HepG2 (cell line): ENCODE measurements around the gene IWS1. TPM values are rescaled to one million over a fixed set of nuclear protein-coding genes. Genes with fewer than 3 reads are reported as not detected.

Experiments
- AKNA ChIP-seq: sonication (generic); formaldehyde crosslinking; IDR thresholded peaks from 2 replicates; pipeline ENCODE4 v1.4.0; 2020; ENCODE audit warnings: missing genetic modification reagents, borderline replicate concordance
- ASH2L ChIP-seq: fragments of 300-600, 200-600 bp; sonication (generic); IDR thresholded peaks from 2 replicates; pipeline ENCODE4 v1.7.0; 2017; ENCODE audit warnings: low read depth, mild to moderate bottlenecking, moderate library complexity, mixed read lengths, low read length; ENCODE audit not compliant: insufficient read length
- CBX2 ChIP-seq, 2 experiments: fragments of 200-600 bp in 1 of 2; sonication (generic); formaldehyde crosslinking in 1 of 2; IDR thresholded peaks; 2 replicates each; pipeline versions ENCODE4 v1.7.0 to v1.8.1; 2018 to 2022; ENCODE audit warnings: low read depth in 2 of 2, low read length in 1 of 2, mild to moderate bottlenecking in 1 of 2, missing genetic modification reagents in 1 of 2
- FIP1L1 ChIP-seq: fragments of 200-400 bp; formaldehyde crosslinking; IDR thresholded peaks from 2 replicates; pipeline ENCODE4 v1.6.1; 2018; ENCODE audit warnings: low read depth, mild to moderate bottlenecking, low read length, moderate library complexity, borderline replicate concordance; ENCODE audit not compliant: insufficient read depth
- GATAD1 ChIP-seq: IDR thresholded peaks from 2 replicates; pipeline ENCODE4 v1.6.1; 2016; ENCODE audit warnings: missing genetic modification reagents, missing compliant biosample characterization
- GLMP ChIP-seq: sonication (generic); formaldehyde crosslinking; IDR thresholded peaks from 2 replicates; pipeline ENCODE4 v1.9.0; 2021; ENCODE audit warnings: missing genetic modification reagents, mild to moderate bottlenecking, borderline replicate concordance
- KLF15 ChIP-seq: sonication (generic); formaldehyde crosslinking; IDR thresholded peaks from 2 replicates; pipeline ENCODE4 v1.8.1; 2023; ENCODE audit warnings: borderline replicate concordance, mild to moderate bottlenecking, inconsistent platforms, missing genetic modification reagents, mixed read lengths
- MAZ ChIP-seq, 2 experiments: sonication (generic) in 1 of 2; formaldehyde crosslinking in 1 of 2; IDR thresholded peaks; 2 replicates each; pipeline versions ENCODE4 v1.5.0 to v1.6.1; 2012 to 2020; ENCODE audit warnings: low read depth in 2 of 2, mild to moderate bottlenecking in 2 of 2, borderline replicate concordance in 1 of 2, improper control_type of control experiment in 1 of 2, low read length in 1 of 2, missing genetic modification reagents in 1 of 2, moderate library complexity in 1 of 2
- NCOA5 ChIP-seq: sonication (generic); formaldehyde crosslinking; IDR thresholded peaks from 2 replicates; pipeline ENCODE4 v1.4.0; 2020; ENCODE audit warnings: missing genetic modification reagents
- NCOR1 ChIP-seq: fragments of 200-600 bp; sonication (generic); IDR thresholded peaks from 2 replicates; pipeline ENCODE4 v1.7.0; 2017; ENCODE audit warnings: antibody characterized with exemption, low read length, borderline replicate concordance
- PHF5A ChIP-seq: IDR thresholded peaks from one replicate; pipeline ENCODE4 v1.6.1; 2018; ENCODE audit warnings: low read depth, missing genetic modification reagents; ENCODE audit not compliant: unreplicated experiment
- PITX1 ChIP-seq: sonication (generic); formaldehyde crosslinking; IDR thresholded peaks from 2 replicates; pipeline ENCODE4 v1.5.1; 2020; ENCODE audit warnings: mild to moderate bottlenecking, missing genetic modification reagents
- POLR2G ChIP-seq: fragments of 200-400 bp; formaldehyde crosslinking; IDR thresholded peaks from 2 replicates; pipeline ENCODE4 v1.6.1; 2018; ENCODE audit warnings: mild to moderate bottlenecking, low read depth, low read length, moderate library complexity
- RFXAP ChIP-seq: sonication (generic); formaldehyde crosslinking; IDR thresholded peaks from 2 replicates; pipeline ENCODE4 v1.4.0; 2020; ENCODE audit warnings: missing genetic modification reagents, borderline replicate concordance
- ZFAT ChIP-seq: sonication (generic); formaldehyde crosslinking; conservative IDR thresholded peaks from 2 replicates; pipeline ENCODE4 v1.8.1; 2023; ENCODE audit warnings: missing genetic modification reagents, inconsistent platforms
- ZNF121 ChIP-seq: sonication (generic); formaldehyde crosslinking; IDR thresholded peaks from 2 replicates; pipeline ENCODE4 v1.5.0; 2020; ENCODE audit warnings: mild to moderate bottlenecking, missing genetic modification reagents
- ZNF17 ChIP-seq: sonication (generic); formaldehyde crosslinking; IDR thresholded peaks from 2 replicates; pipeline ENCODE4 v1.5.0; 2020; ENCODE audit warnings: mild to moderate bottlenecking, missing genetic modification reagents
- ZNF333 ChIP-seq: sonication (generic); formaldehyde crosslinking; IDR thresholded peaks from 2 replicates; pipeline ENCODE4 v1.4.0; 2020; ENCODE audit warnings: mild to moderate bottlenecking, missing genetic modification reagents, borderline replicate concordance
- ZNF615 ChIP-seq: sonication (generic); formaldehyde crosslinking; IDR thresholded peaks from 2 replicates; pipeline ENCODE4 v1.5.0; 2020; ENCODE audit warnings: mild to moderate bottlenecking, missing genetic modification reagents, borderline replicate concordance
- ZNF737 ChIP-seq: sonication (generic); formaldehyde crosslinking; IDR thresholded peaks from 2 replicates; pipeline ENCODE4 v1.5.0; 2020; ENCODE audit warnings: missing genetic modification reagents, mild to moderate bottlenecking, borderline replicate concordance
- ZNF841 ChIP-seq: sonication (generic); formaldehyde crosslinking; IDR thresholded peaks from 2 replicates; pipeline ENCODE4 v1.8.1; 2023; ENCODE audit warnings: missing genetic modification reagents, borderline replicate concordance
- ZSCAN30 ChIP-seq: sonication (generic); formaldehyde crosslinking; IDR thresholded peaks from 2 replicates; pipeline ENCODE4 v1.5.0; 2020; ENCODE audit warnings: mild to moderate bottlenecking, missing genetic modification reagents
- polyA plus RNA-seq, 8 experiments: library from polyadenylated mRNA; depleted of rRNA in 3 of 8; stranded (reverse) in 7 of 8; unstranded in 1 of 8; fragments of >200 nt; fragmentation: Illumina TruSeq in 4 of 8; extraction: Trizol in 4 of 8; gene quantifications; 2 replicates each; pipeline versions ENCODE4 v1.2.1 to v1.2.3, GENCODE V29; 2011 to 2016; ENCODE audit warnings: low read depth in 4 of 8, missing spikeins in 1 of 8, mixed read lengths in 1 of 8; ENCODE audit not compliant: insufficient read depth in 1 of 8
- total RNA-seq, 5 experiments: library from RNA; depleted of rRNA; stranded (reverse); fragments of >200 nt; fragmentation: Illumina TruSeq; extraction: Trizol; gene quantifications; 2 replicates each; pipeline ENCODE4 v1.2.3, GENCODE V29; 2016; ENCODE audit warnings: low read depth in 1 of 5

The IWS1 gene
- total and polyA plus RNA-seq, 2 of the 13 experiments (the other 11 are each of a cell fraction or from before 2014, with no cell fraction given): 28.9 to 62.3 TPM

GRCh38 chr2:127453392-127454171 lies 72.7 kb downstream of the IWS1 start (continued):
- TF ChIP-seq GLMP (no peak), ZNF615 (peak; percentile 91; the same call in 1 of the 2 replicates), NCOA5 (CRISPR knock-in tag) (no peak), CBX2 (IDR thresholded peaks at IDR 0.05; ENCODE audit: low read depth, low read length) (no peak), CBX2 (CRISPR knock-in tag; IDR thresholded peaks at IDR 0.05; ENCODE audit: low read depth) (no peak), POLR2G (no peak), MAZ (IDR thresholded peaks at IDR 0.05; ENCODE audit: borderline replicate concordance, low read depth, low read length) (no peak), MAZ (CRISPR knock-in tag; IDR thresholded peaks at IDR 0.05; ENCODE audit: low read depth) (0 out of 2 replicates have a peak, but pooled peaks have one; percentile 56), ZFAT (no peak), KLF15 (CRISPR knock-in tag) (no peak), ASH2L (no peak), ZNF121 (CRISPR knock-in tag) (peak; percentile 70), ZNF333 (CRISPR knock-in tag) (no peak), PHF5A (CRISPR knock-in tag) (no peak), ZNF737 (CRISPR knock-in tag) (0 out of 2 replicates have a peak, but pooled peaks have one; percentile 51), ZSCAN30 (CRISPR knock-in tag) (peak; percentile 97), ZNF17 (CRISPR knock-in tag) (no peak), GATAD1 (peak; percentile 43; the same call in 1 of the 2 replicates), PITX1 (peak; percentile 43; the same call in 1 of the 2 replicates), FIP1L1 (no peak), NCOR1 (peak; percentile 28; the same call in 1 of the 2 replicates), ZNF841 (CRISPR knock-in tag) (no peak), AKNA (CRISPR knock-in tag) (no peak), RFXAP (CRISPR knock-in tag) (peak; percentile 63; the same call in 1 of the 2 replicates)
